ENCODE data around the gene SLC8B1.

The SLC8B1 gene

GRCh38 chr12:113298861-113299545 lies 35.9 kb downstream of the SLC8B1 start:
- no peaks in the 10 kb centered on the region for H3K9me3 ChIP-seq (ENCODE audit: control insufficient read depth, insufficient read depth, low read depth, low read length)
- H3K36me3 ChIP-seq (ENCODE audit: control insufficient read depth in 2 of 2, insufficient read depth in 1 of 2, low read length in 2 of 2), result peaks cover 0 to 9% of the 10 kb centered on the region in 2 experiments; a peak in 2 of 3 replicates
- ChIA-PET CTCF (no interaction called here), POLR2A (no interaction called here)
- no peak for TF ChIP-seq ZNF558 (tag by site-specific recombination; IDR thresholded peaks at IDR 0.05)
- no peak for TF ChIP-seq TCF7L2 (IDR thresholded peaks at IDR 0.05; ENCODE audit: borderline replicate concordance, low read depth, low read length)
- TF ChIP-seq ZNF600 (tag by site-specific recombination; IDR thresholded peaks at IDR 0.05), result 0 out of 2 replicates have a peak, but pooled peaks have one; percentile 18
- TF ChIP-seq ZBTB7A (tag by site-specific recombination; IDR thresholded peaks at IDR 0.05; ENCODE audit: low read depth), result no peak
- no peak for TF ChIP-seq HOXC10 (CRISPR knock-in tag; IDR thresholded peaks at IDR 0.05)
- no peak overlapping the region for H3K27ac ChIP-seq (ENCODE audit: extremely low read depth, low read depth, low read length)
- H3K4me3 ChIP-seq (ENCODE audit: low read depth, low read length), result no peak overlapping the region
- peaks cover 5% of the 10 kb centered on the region; the same call in 1 of the 2 replicates for H3K4me1 ChIP-seq (ENCODE audit: control insufficient read depth, insufficient read depth, low read length)

GRCh38 chr12:113298472-113298817 lies 36.5 kb downstream of the SLC8B1 start:
- Histone ChIP-seq H3K4me1 (ENCODE audit: control insufficient read depth, insufficient read depth, low read length) (peaks cover 5% of the 10 kb centered on the region; the same call in 1 of the 2 replicates), H3K36me3 (ENCODE audit: control insufficient read depth in 2 of 2, insufficient read depth in 1 of 2, low read length in 2 of 2) (peaks cover 0 to 9% of the 10 kb centered on the region in 2 experiments; a peak in 2 of 3 replicates), H3K9me3 (ENCODE audit: control insufficient read depth, insufficient read depth, low read depth, low read length) (no peaks in the 10 kb centered on the region), H3K4me3 (ENCODE audit: low read depth, low read length) (no peak overlapping the region), H3K27ac (ENCODE audit: extremely low read depth, low read depth, low read length) (no peak overlapping the region)
- ChIA-PET POLR2A (no interaction called here), CTCF (interaction anchor here (0.9 kb wide), 1 partner anchor 101 kb away, joined by 3 read pairs; no protein-coding TSS in a partner anchor)
- TF ChIP-seq ZNF785 (tag by site-specific recombination; IDR thresholded peaks at IDR 0.05), result no peak
- TF ChIP-seq ZBTB20 (tag by site-specific recombination; IDR thresholded peaks at IDR 0.05), result no peak
- no peak for TF ChIP-seq ZNF600 (tag by site-specific recombination; IDR thresholded peaks at IDR 0.05)
- TF ChIP-seq ZNF292 (tag by site-specific recombination; IDR thresholded peaks at IDR 0.05; ENCODE audit: borderline replicate concordance, low read depth), result no peak
- no peak for TF ChIP-seq ZNF184 (tag by site-specific recombination; IDR thresholded peaks at IDR 0.05)
- no peak for TF ChIP-seq ZNF214 (tag by site-specific recombination; IDR thresholded peaks at IDR 0.05; ENCODE audit: borderline replicate concordance)

- H3K27ac ChIP-seq (ENCODE audit: extremely low read depth, low read depth, low read length), result no peak overlapping the region
- POLR2A ChIA-PET, result no interaction called here
Measured at GRCh38 chr12:113297621-113298471, 37.1 kb downstream of the SLC8B1 start.

GRCh38 chr12:113297214-113297587 lies 37.7 kb downstream of the SLC8B1 start:
- Histone ChIP-seq H3K4me1 (ENCODE audit: control insufficient read depth, insufficient read depth, low read length) (peaks cover 5% of the 10 kb centered on the region; the same call in 1 of the 2 replicates), H3K36me3 (ENCODE audit: control insufficient read depth in 2 of 2, insufficient read depth in 1 of 2, low read length in 2 of 2) (peaks cover 0 to 9% of the 10 kb centered on the region in 2 experiments; a peak in 2 of 3 replicates), H3K4me3 (ENCODE audit: low read depth, low read length) (no peak overlapping the region), H3K27ac (ENCODE audit: extremely low read depth, low read depth, low read length) (no peak overlapping the region), H3K9me3 (ENCODE audit: control insufficient read depth, insufficient read depth, low read depth, low read length) (no peaks in the 10 kb centered on the region)
- POLR2A ChIA-PET, result no interaction called here
- TF ChIP-seq BCL11A (tag by site-specific recombination; IDR thresholded peaks at IDR 0.05; ENCODE audit: low read depth), result no peak
- TF ChIP-seq ZNF768 (tag by site-specific recombination; IDR thresholded peaks at IDR 0.05), result no peak
- no peak for TF ChIP-seq REPIN1 (tag by site-specific recombination; IDR thresholded peaks at IDR 0.05; ENCODE audit: low read depth)
- no peak for TF ChIP-seq MZF1 (tag by site-specific recombination; IDR thresholded peaks at IDR 0.05; ENCODE audit: borderline replicate concordance)
- no peak for TF ChIP-seq ZNF544 (tag by site-specific recombination; IDR thresholded peaks at IDR 0.05)
- TF ChIP-seq ZBTB44 (tag by site-specific recombination; IDR thresholded peaks at IDR 0.05), result no peak
- no peak for TF ChIP-seq ZSCAN23 (tag by site-specific recombination; IDR thresholded peaks at IDR 0.05)
- TF ChIP-seq ZBTB17 (tag by site-specific recombination; IDR thresholded peaks at IDR 0.05), result no peak
- TF ChIP-seq ZNF239 (tag by site-specific recombination; IDR thresholded peaks at IDR 0.05), result no peak
- CTCF ChIA-PET, result no interaction called here

More at GRCh38 chr12:113297621-113298471, 37.1 kb downstream of the SLC8B1 start:
- TF ChIP-seq ZNF664 (tag by site-specific recombination; IDR thresholded peaks at IDR 0.05) (no peak), ZNF202 (tag by site-specific recombination; IDR thresholded peaks at IDR 0.05; ENCODE audit: borderline replicate concordance) (no peak), ZNF423 (tag by site-specific recombination; IDR thresholded peaks at IDR 0.05) (no peak), ZNF449 (tag by site-specific recombination; IDR thresholded peaks at IDR 0.05) (no peak), ZNF169 (tag by site-specific recombination; IDR thresholded peaks at IDR 0.05) (no peak), ZNF501 (tag by site-specific recombination; IDR thresholded peaks at IDR 0.05) (no peak)
- Histone ChIP-seq H3K4me3 (ENCODE audit: low read depth, low read length) (no peak overlapping the region), H3K9me3 (ENCODE audit: control insufficient read depth, insufficient read depth, low read depth, low read length) (no peaks in the 10 kb centered on the region), H3K36me3 (ENCODE audit: control insufficient read depth in 2 of 2, insufficient read depth in 1 of 2, low read length in 2 of 2) (peaks cover 0 to 9% of the 10 kb centered on the region in 2 experiments; a peak in 2 of 3 replicates), H3K4me1 (ENCODE audit: control insufficient read depth, insufficient read depth, low read length) (peaks cover 5% of the 10 kb centered on the region; the same call in 1 of the 2 replicates)
- CTCF ChIA-PET, result interaction anchor here (0.9 kb wide), 1 partner anchor 101 kb away, joined by 3 read pairs; no protein-coding TSS in a partner anchor

Data from HEK293 (cell line).